GM12891 (cell line): ENCODE results near the gene OLA1.

Source experiments
- POLR2A ChIP-seq: IDR thresholded peaks from 2 replicates; pipeline ENCODE4 v1.6.1; 2011; ENCODE audit warnings: low read depth, low read length, control low read depth
- POLR2AphosphoS5 ChIP-seq: IDR thresholded peaks from 2 replicates; pipeline ENCODE4 v1.6.1; 2011; ENCODE audit warnings: low read depth, low read length, control low read depth
- SPI1 ChIP-seq: IDR thresholded peaks from 2 replicates; pipeline ENCODE4 v1.6.1; 2011; ENCODE audit warnings: low read depth, low read length, control low read depth
- TAF1 ChIP-seq: IDR thresholded peaks from 2 replicates; pipeline ENCODE4 v1.6.1; 2011; ENCODE audit warnings: low read depth, low read length, control low read depth

- TF ChIP-seq TAF1 (no peak), POLR2A (no peak), POLR2AphosphoS5 (no peak), SPI1 (no peak)
Observed at GRCh38 chr2:174145827-174146226, 102.5 kb downstream of the OLA1 start.
